ENCODE data around the gene ATP6V0D1.
A peak's percentile ranks its signal among the peaks of the same experiment; 100 is the strongest.

Gene ATP6V0D1

DNA sequence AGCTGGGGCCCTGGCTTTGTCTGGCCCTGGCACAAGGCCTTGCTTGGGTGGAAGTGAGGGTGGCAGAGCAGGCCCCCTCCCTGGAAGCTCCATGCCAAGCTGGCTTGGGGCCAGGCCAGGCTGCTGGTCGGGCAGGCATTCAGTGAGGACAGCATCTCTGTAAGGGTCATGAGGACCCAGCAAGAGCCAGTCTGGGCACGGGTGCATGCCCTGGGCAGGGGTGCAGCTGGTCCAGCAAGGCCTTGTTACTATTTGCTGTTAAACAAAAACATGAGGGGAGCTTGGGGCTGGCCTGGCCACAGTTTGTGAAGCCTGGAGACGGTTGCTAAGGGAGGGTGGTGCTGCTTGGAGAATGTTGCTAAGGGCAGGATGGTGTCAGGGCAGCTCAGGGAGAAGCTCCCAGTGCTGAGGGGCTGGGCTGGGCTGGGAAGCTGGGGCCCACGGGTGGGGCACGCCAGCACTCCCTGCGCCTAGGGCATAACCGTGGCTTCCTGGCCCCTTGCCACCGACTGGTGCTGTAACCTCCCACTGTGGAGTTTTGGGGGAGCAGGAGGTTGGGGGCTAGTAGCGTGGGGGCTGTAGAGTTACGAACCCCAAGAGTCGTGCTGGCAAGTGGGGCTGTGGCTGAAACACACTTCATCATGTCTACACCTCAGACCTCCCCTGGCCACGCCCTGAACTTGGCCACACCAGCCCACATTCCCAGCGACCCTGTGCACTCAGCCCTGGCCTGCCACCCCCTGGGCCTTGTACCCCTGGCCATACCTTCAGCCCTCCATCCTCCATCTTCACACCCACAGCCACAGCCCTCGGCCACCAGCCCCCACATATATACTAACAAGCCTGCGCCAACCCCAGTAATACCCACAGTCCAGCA is 89.3 kb downstream of the ATP6V0D1 start:
- peak in 1 of 2 experiments; percentile 45 for DNase-seq

- no peak for DNase-seq
Measured at GRCh38 chr16:67390816-67391423, 90.0 kb downstream of the ATP6V0D1 start.

- peak in 1 of 2 experiments; percentile 23 for DNase-seq
Measured at GRCh38 chr16:67389911-67390815, 90.8 kb downstream of the ATP6V0D1 start.

- DNase-seq = peak in 1 of 2 experiments; percentile 24
Measured at GRCh38 chr16:67388591-67388990, 92.4 kb downstream of the ATP6V0D1 start.

- DNase-seq = no peak
Measured at GRCh38 chr16:67388191-67388590, 92.8 kb downstream of the ATP6V0D1 start.
